Natural killer cell (primary cell): ENCODE measurements around the gene TAF1B. TPM values are rescaled to one million over a fixed set of nuclear protein-coding genes. Genes with fewer than 3 reads are reported as not detected.
A peak's percentile ranks its signal among the peaks of the same experiment; 100 is the strongest.

Source experiments
- ATAC-seq, 3 donors: fragments of 150-1000 bp in 2 of 3; fragments of 200-7000 bp in 1 of 3; cut with Tn5 transposase; 1 replicate in 1 of 3; 2 replicates in 2 of 3; pipeline ENCODE4 v1.10.0; 2021; ENCODE audit warnings: mild to moderate bottlenecking in 2 of 3, moderate library complexity in 2 of 3
- DNase-seq, 2 donors: peaks; one replicate each; pipeline versions ENCODE4 v3.0.0 to v3.0.0-alpha.2; 2013 to 2021; ENCODE audit warnings: mixed read lengths in 1 of 2
- H3K27ac ChIP-seq: one replicate; pipeline ENCODE4 v1.5.1; 2013; ENCODE audit warnings: mild to moderate bottlenecking, low read length
- H3K27me3 ChIP-seq: one replicate; pipeline ENCODE4 v1.6.1; 2013; ENCODE audit warnings: low read length; ENCODE audit not compliant: control insufficient read depth, insufficient read depth
- H3K36me3 ChIP-seq: one replicate; pipeline ENCODE4 v1.6.1; 2013; ENCODE audit warnings: low read length; ENCODE audit not compliant: control insufficient read depth, insufficient read depth
- H3K4me1 ChIP-seq: one replicate; pipeline ENCODE4 v1.6.1; 2013; ENCODE audit warnings: low read length; ENCODE audit not compliant: control insufficient read depth, insufficient read depth
- H3K4me3 ChIP-seq: one replicate; pipeline ENCODE4 v1.5.1; 2013; ENCODE audit warnings: low read length
- H3K9me3 ChIP-seq: one replicate; pipeline ENCODE4 v1.6.1; 2013; ENCODE audit warnings: low read length; ENCODE audit not compliant: control insufficient read depth, insufficient read depth
- H3K27ac Mint-ChIP-seq, 2 donors: one replicate each; pipeline ENCODE4 v1.8.0; 2022; ENCODE audit warnings: mild to moderate bottlenecking in 2 of 2, mixed read lengths in 2 of 2, moderate library complexity in 1 of 2
- H3K27me3 Mint-ChIP-seq, 2 donors: one replicate each; pipeline ENCODE4 v1.8.0; 2022; ENCODE audit warnings: low read depth in 2 of 2, mixed read lengths in 2 of 2
- H3K36me3 Mint-ChIP-seq: one replicate; pipeline ENCODE4 v1.8.0; 2022; ENCODE audit warnings: mixed read lengths
- H3K4me1 Mint-ChIP-seq, 2 donors: one replicate each; pipeline ENCODE4 v1.8.0; 2022; ENCODE audit warnings: mixed read lengths in 2 of 2
- H3K4me3 Mint-ChIP-seq: one replicate; pipeline ENCODE4 v1.8.0; 2022; ENCODE audit warnings: mild to moderate bottlenecking, moderate library complexity, mixed read lengths
- H3K9me3 Mint-ChIP-seq, 2 donors: one replicate each; pipeline ENCODE4 v1.8.0; 2022; ENCODE audit warnings: mixed read lengths in 2 of 2
- WGBS: methylation state at CpG from one replicate; pipeline ENCODE4 v1.1.7; 2013; ENCODE audit warnings: missing lambda C conversion rate; ENCODE audit not compliant: insufficient coverage; 5-methylcytosine and 5-hydroxymethylcytosine counted together
- intact Hi-C: fragments of 100-400 bp; cut with micrococcal nuclease; formaldehyde crosslinking; loops from one replicate; pipeline ENCODE4 v1.14.2; 2022
- total RNA-seq, 4 donors: library from RNA; stranded (reverse); fragments of 120-200 nt in 1 of 4; gene quantifications; one replicate each; pipeline versions ENCODE4 v1.2.3 to v1.2.4, GENCODE V29; 2013 to 2022
- TF ChIP-seq, protein P1 (sequence below): fragments of 200-600 bp; IDR thresholded peaks from one replicate; pipeline ENCODE4 v1.8.0; 2022; ENCODE audit warnings: antibody characterized with exemption

The TAF1B gene
- total RNA-seq, 3 donors from 2014 or later (not counting 1 experiment from before 2014, with no cell fraction given) = 24.8 to 40.8 (median 26.8) TPM

DNA sequence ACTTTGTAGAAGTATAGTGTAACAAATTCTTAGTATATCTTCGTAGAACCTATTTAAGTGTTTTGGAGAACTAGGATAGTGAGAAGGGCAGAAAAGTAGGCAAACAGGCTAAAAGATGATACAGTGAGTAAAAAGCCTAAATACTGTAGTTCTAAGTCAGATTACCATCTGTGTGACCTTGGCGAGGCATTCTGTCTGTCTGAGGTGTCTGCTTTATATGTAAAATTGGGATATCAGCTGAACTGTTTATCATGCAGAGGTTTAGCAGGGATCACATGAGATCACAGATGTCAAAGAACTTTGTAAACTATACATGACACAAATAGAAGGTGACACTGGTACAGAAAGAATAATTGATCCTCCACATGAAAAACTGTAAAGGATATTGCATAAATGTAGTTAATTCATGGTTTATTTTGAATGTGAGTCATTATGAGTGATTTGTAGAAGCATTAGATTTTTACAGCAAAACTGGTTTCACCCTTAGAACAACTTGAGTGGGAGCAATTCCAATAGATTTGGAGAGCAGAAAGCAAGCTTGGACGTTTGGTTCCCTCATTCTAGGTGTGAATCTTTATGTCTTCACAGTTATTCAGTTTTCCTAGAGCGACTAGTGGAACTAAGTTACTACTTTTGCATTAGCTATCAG is 41.9 kb downstream of the TAF1B start:
- Mint-ChIP-seq H3K9me3 (peaks cover 7 to 11% of the 10 kb centered on the region in 2 donors), H3K4me3 (no peak overlapping the region), H3K36me3 (peaks cover 26% of the 10 kb centered on the region), H3K27ac (peak overlapping the region in 1 of 2 donors; percentile 16), H3K4me1 (peaks cover 9 to 22% of the 10 kb centered on the region in 2 donors), H3K27me3 (no peaks in the 10 kb centered on the region)
- 89% methylated on average over 4 of the region's 4 CpGs for WGBS
- TF ChIP-seq, protein P1, sequence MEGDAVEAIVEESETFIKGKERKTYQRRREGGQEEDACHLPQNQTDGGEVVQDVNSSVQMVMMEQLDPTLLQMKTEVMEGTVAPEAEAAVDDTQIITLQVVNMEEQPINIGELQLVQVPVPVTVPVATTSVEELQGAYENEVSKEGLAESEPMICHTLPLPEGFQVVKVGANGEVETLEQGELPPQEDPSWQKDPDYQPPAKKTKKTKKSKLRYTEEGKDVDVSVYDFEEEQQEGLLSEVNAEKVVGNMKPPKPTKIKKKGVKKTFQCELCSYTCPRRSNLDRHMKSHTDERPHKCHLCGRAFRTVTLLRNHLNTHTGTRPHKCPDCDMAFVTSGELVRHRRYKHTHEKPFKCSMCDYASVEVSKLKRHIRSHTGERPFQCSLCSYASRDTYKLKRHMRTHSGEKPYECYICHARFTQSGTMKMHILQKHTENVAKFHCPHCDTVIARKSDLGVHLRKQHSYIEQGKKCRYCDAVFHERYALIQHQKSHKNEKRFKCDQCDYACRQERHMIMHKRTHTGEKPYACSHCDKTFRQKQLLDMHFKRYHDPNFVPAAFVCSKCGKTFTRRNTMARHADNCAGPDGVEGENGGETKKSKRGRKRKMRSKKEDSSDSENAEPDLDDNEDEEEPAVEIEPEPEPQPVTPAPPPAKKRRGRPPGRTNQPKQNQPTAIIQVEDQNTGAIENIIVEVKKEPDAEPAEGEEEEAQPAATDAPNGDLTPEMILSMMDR = no peak
- H3K9me3 ChIP-seq = no peaks in the 10 kb centered on the region
- H3K27ac ChIP-seq = no peak overlapping the region
- H3K4me1 ChIP-seq = no peaks in the 10 kb centered on the region
- no peak overlapping the region for H3K4me3 ChIP-seq
- DNase-seq = no peak
- intact Hi-C loops = no loop called here
- H3K36me3 ChIP-seq = peaks cover 24% of the 10 kb centered on the region
- no peaks in the 10 kb centered on the region for H3K27me3 ChIP-seq
- ATAC-seq = no peak

DNA sequence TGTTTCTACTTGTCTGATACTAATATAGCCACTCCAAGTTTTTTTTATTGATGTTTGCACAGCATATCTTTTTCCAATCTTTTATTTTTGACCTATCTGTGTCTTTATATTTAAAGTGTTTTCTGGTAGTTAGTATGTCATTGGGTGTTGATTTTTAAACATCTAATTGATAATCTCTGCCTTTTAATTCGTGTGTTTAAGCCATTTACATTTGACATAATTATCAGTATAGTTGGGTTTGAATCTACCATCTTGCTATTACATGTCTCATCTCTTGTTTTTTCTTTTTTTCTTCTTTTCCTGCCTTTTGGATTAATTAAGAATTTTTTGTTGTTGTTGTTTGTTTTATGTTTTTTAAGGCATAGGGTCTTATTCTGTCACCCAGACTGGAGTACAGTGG is 44.2 kb downstream of the TAF1B start:
- no peak overlapping the region for H3K27ac ChIP-seq
- H3K4me3 Mint-ChIP-seq = no peak overlapping the region
- peaks cover 26% of the 10 kb centered on the region for H3K36me3 Mint-ChIP-seq
- no peaks in the 10 kb centered on the region for H3K27me3 Mint-ChIP-seq
- DNase-seq (no peak), ATAC-seq (no peak)
- peaks cover 9 to 23% of the 10 kb centered on the region in 2 donors for H3K4me1 Mint-ChIP-seq
- no peaks in the 10 kb centered on the region for H3K4me1 ChIP-seq
- WGBS = no CpG with 5 or more reads among the region's 1 CpG
- H3K9me3 ChIP-seq = no peaks in the 10 kb centered on the region
- intact Hi-C loops = no loop called here
- peak overlapping the region in 1 of 2 donors; percentile 44 for H3K27ac Mint-ChIP-seq
- peaks cover 7 to 11% of the 10 kb centered on the region in 2 donors for H3K9me3 Mint-ChIP-seq
- H3K36me3 ChIP-seq = peaks cover 27% of the 10 kb centered on the region
- TF ChIP-seq, protein P1 = no peak
- H3K4me3 ChIP-seq = no peak overlapping the region
- H3K27me3 ChIP-seq = no peaks in the 10 kb centered on the region

DNA sequence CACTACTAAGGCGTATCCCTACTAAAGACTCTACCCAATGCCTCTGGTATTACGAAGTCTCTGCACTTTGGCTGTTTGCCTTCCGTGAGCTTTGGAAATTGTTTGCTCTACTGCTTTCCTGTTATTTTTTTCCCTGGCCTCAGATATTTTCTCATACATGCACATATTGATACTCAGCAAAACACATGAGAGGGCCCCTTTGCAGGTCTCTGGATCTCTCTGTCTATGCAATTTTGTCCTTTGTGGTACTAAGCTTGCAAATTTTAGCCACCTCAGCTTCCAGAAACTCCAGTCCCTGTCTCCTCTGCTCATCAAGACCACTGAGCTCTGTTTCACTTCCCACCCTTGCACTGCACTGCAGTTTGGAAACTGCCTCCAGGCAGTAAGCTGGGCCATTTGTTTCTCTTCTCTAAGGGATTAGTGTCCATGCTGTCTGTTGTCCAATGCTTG is 46.6 kb downstream of the TAF1B start:
- intact Hi-C loops = no loop called here
- Histone ChIP-seq H3K9me3 (no peaks in the 10 kb centered on the region), H3K27ac (no peak overlapping the region), H3K36me3 (peaks cover 13% of the 10 kb centered on the region), H3K27me3 (no peaks in the 10 kb centered on the region), H3K4me3 (no peak overlapping the region), H3K4me1 (no peaks in the 10 kb centered on the region)
- no peaks in the 10 kb centered on the region for H3K27me3 Mint-ChIP-seq
- 48% methylated on average over 3 of the region's 3 CpGs for WGBS
- no peak overlapping the region for H3K27ac Mint-ChIP-seq
- TF ChIP-seq, protein P1 = no peak
- no peak for ATAC-seq
- H3K4me3 Mint-ChIP-seq = no peak overlapping the region
- no peak for DNase-seq
- H3K9me3 Mint-ChIP-seq = peaks cover 7 to 11% of the 10 kb centered on the region in 2 donors
- H3K36me3 Mint-ChIP-seq = peaks cover 20% of the 10 kb centered on the region
- peaks cover 9 to 23% of the 10 kb centered on the region in 2 donors for H3K4me1 Mint-ChIP-seq

DNA sequence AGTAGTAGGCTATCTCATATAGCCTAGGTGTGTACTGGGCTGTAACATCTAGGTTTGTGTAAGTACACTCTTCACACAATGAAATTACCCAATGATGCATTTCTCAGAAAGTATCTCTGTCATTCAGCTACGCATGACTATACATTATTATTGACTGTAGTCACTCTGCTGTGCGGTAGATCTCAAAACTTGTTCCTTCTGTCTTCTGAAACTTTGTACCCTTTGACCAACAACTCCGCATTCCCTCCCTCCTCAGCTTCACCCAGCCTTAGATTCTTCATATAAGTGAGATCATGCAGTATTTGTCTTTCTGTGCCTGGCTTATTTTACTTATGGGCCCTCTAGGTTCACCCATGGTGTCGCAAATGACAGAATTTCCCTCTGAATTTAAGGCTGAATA is 49.0 kb downstream of the TAF1B start:
- H3K4me1 ChIP-seq = no peaks in the 10 kb centered on the region
- H3K36me3 ChIP-seq = peaks cover 10% of the 10 kb centered on the region
- peaks cover 4 to 23% of the 10 kb centered on the region in 2 donors for H3K4me1 Mint-ChIP-seq
- H3K4me3 ChIP-seq = no peak overlapping the region
- H3K27ac Mint-ChIP-seq = no peak overlapping the region
- H3K9me3 ChIP-seq = no peaks in the 10 kb centered on the region
- intact Hi-C loops = no loop called here
- H3K4me3 Mint-ChIP-seq = no peak overlapping the region
- ATAC-seq (no peak), DNase-seq (no peak)
- H3K27me3 Mint-ChIP-seq = no peaks in the 10 kb centered on the region
- H3K27me3 ChIP-seq = no peaks in the 10 kb centered on the region
- TF ChIP-seq, protein P1 = no peak
- WGBS = 96% methylated on average over 4 of the region's 4 CpGs
- H3K9me3 Mint-ChIP-seq = peaks cover 6 to 10% of the 10 kb centered on the region in 2 donors
- H3K36me3 Mint-ChIP-seq = peaks cover 15% of the 10 kb centered on the region
- no peak overlapping the region for H3K27ac ChIP-seq
